CD4-positive, alpha-beta T cell treated with Interleukin-17A for 4 hours (primary cell): ENCODE measurements around the gene FGF6.

Source experiments
- DNase-seq: peaks from one replicate; pipeline ENCODE4 v3.0.0-alpha.2; 2020; ENCODE audit warnings: mixed read lengths

FGF6 gene

GRCh38 chr12:4446335-4446734 is 720 bp upstream of the FGF6 start:
- no peak for DNase-seq

GRCh38 chr12:4444031-4444430 is 1.6 kb downstream of the FGF6 start:
- DNase-seq, result no peak

GRCh38 chr12:4443616-4444015 is 2.0 kb downstream of the FGF6 start:
- DNase-seq, result no peak

- DNase-seq, result no peak
These were observed 4.0 kb downstream of the FGF6 start for GRCh38 chr12:4441355-4442335.

GRCh38 chr12:4440187-4440941 is 5.3 kb downstream of the FGF6 start:
- no peak for DNase-seq

GRCh38 chr12:4439736-4440135 is 5.9 kb downstream of the FGF6 start:
- DNase-seq, result no peak

GRCh38 chr12:4438834-4439596 is 6.6 kb downstream of the FGF6 start:
- DNase-seq, result no peak

GRCh38 chr12:4435537-4435936 is 10.1 kb downstream of the FGF6 start:
- no peak for DNase-seq

- DNase-seq, result no peak
These were observed 10.7 kb downstream of the FGF6 start for GRCh38 chr12:4434706-4435425.

GRCh38 chr12:4434301-4434700 is 11.3 kb downstream of the FGF6 start:
- DNase-seq, result no peak

GRCh38 chr12:4433745-4434058 is 11.9 kb downstream of the FGF6 start:
- no peak for DNase-seq

- no peak for DNase-seq
These were observed 12.5 kb downstream of the FGF6 start for GRCh38 chr12:4432878-4433744.

- DNase-seq, result no peak
These were observed 13.7 kb downstream of the FGF6 start for GRCh38 chr12:4431866-4432265.

GRCh38 chr12:4431436-4431835 is 14.2 kb downstream of the FGF6 start:
- DNase-seq, result no peak

GRCh38 chr12:4424422-4424821 is 21.2 kb downstream of the FGF6 start:
- DNase-seq, result no peak

- DNase-seq, result no peak
These were observed 22.0 kb downstream of the FGF6 start for GRCh38 chr12:4423528-4424195.

GRCh38 chr12:4422985-4423384 is 22.6 kb downstream of the FGF6 start:
- no peak for DNase-seq

- DNase-seq, result peak; percentile 41
These were observed 24.0 kb downstream of the FGF6 start for GRCh38 chr12:4421590-4422031.

GRCh38 chr12:4420138-4420670 is 25.4 kb downstream of the FGF6 start:
- no peak for DNase-seq

GRCh38 chr12:4418913-4419312 is 26.7 kb downstream of the FGF6 start:
- no peak for DNase-seq

GRCh38 chr12:4417936-4418335 is 27.7 kb downstream of the FGF6 start:
- no peak for DNase-seq
